Measurements from ENCODE around the gene ZFAND3.

The ZFAND3 gene

GRCh38 chr6:37952027-37952426 is 132.5 kb downstream of the ZFAND3 start:
- no peaks in the 10 kb centered on the region for H3K4me1 ChIP-seq (ENCODE audit: insufficient read depth, low read length)
- H3K4me2 ChIP-seq (ENCODE audit: insufficient read depth, low read length), result no peak overlapping the region
- H3K9me3 ChIP-seq (ENCODE audit: insufficient read depth, low read length, severe bottlenecking), result no peaks in the 10 kb centered on the region
- H3K27ac ChIP-seq (ENCODE audit: low read length), result no peak overlapping the region
- peaks cover 40% of the 10 kb centered on the region for H4K20me1 ChIP-seq (ENCODE audit: insufficient read depth, low read length)
- no peak overlapping the region for H2AFZ ChIP-seq (ENCODE audit: low read depth, low read length)
- no peak for ATAC-seq (ENCODE audit: insufficient read depth, low read depth)
- no peak overlapping the region for H3K9ac ChIP-seq (ENCODE audit: low read depth, low read length)
- peaks cover 96% of the 10 kb centered on the region for H3K79me2 ChIP-seq (ENCODE audit: insufficient read depth, low read length)
- TF ChIP-seq CTCF (IDR thresholded peaks at IDR 0.05; ENCODE audit: borderline replicate concordance, extremely low read depth, low read length, poor library complexity, severe bottlenecking) (no peak), EZH2 (IDR thresholded peaks at IDR 0.05; ENCODE audit: borderline replicate concordance, low read depth, low read length, severe bottlenecking) (no peak)
- no peak overlapping the region for H3K4me3 ChIP-seq (ENCODE audit: low read depth in 1 of 2, low read length in 2 of 2)
- H3K36me3 ChIP-seq (ENCODE audit: insufficient read depth, low read length), result no peaks in the 10 kb centered on the region
- no peak for DNase-seq
- no peaks in the 10 kb centered on the region for H3K27me3 ChIP-seq (ENCODE audit: insufficient read depth, low read length, poor library complexity)

- no peaks in the 10 kb centered on the region for H3K4me1 ChIP-seq (ENCODE audit: insufficient read depth, low read length)
- no peak for ATAC-seq (ENCODE audit: insufficient read depth, low read depth)
Measured at GRCh38 chr6:37954791-37955190, 135.3 kb downstream of the ZFAND3 start.

GRCh38 chr6:37956711-37957275 is 137.3 kb downstream of the ZFAND3 start:
- H3K27me3 ChIP-seq (ENCODE audit: insufficient read depth, low read length, poor library complexity), result no peaks in the 10 kb centered on the region
- H3K27ac ChIP-seq (ENCODE audit: low read length), result no peak overlapping the region
- ATAC-seq (ENCODE audit: insufficient read depth, low read depth) (no peak), DNase-seq (no peak)
- no peaks in the 10 kb centered on the region for H3K4me1 ChIP-seq (ENCODE audit: insufficient read depth, low read length)
- H3K9ac ChIP-seq (ENCODE audit: low read depth, low read length), result no peak overlapping the region
- H3K4me3 ChIP-seq (ENCODE audit: low read depth in 1 of 2, low read length in 2 of 2), result no peak overlapping the region
- no peak overlapping the region for H3K4me2 ChIP-seq (ENCODE audit: insufficient read depth, low read length)
- H4K20me1 ChIP-seq (ENCODE audit: insufficient read depth, low read length), result peaks cover 37% of the 10 kb centered on the region
- peaks cover 85% of the 10 kb centered on the region for H3K79me2 ChIP-seq (ENCODE audit: insufficient read depth, low read length)
- no peak for TF ChIP-seq CTCF (IDR thresholded peaks at IDR 0.05; ENCODE audit: borderline replicate concordance, extremely low read depth, low read length, poor library complexity, severe bottlenecking)
- TF ChIP-seq EZH2 (IDR thresholded peaks at IDR 0.05; ENCODE audit: borderline replicate concordance, low read depth, low read length, severe bottlenecking), result no peak
- no peaks in the 10 kb centered on the region for H3K9me3 ChIP-seq (ENCODE audit: insufficient read depth, low read length, severe bottlenecking)
- no peak overlapping the region for H2AFZ ChIP-seq (ENCODE audit: low read depth, low read length)
- no peaks in the 10 kb centered on the region for H3K36me3 ChIP-seq (ENCODE audit: insufficient read depth, low read length)

More at GRCh38 chr6:37954791-37955190, 135.3 kb downstream of the ZFAND3 start:
- Histone ChIP-seq H3K79me2 (ENCODE audit: insufficient read depth, low read length) (peaks cover 92% of the 10 kb centered on the region), H4K20me1 (ENCODE audit: insufficient read depth, low read length) (peaks cover 38% of the 10 kb centered on the region), H3K27ac (ENCODE audit: low read length) (no peak overlapping the region), H3K9me3 (ENCODE audit: insufficient read depth, low read length, severe bottlenecking) (no peaks in the 10 kb centered on the region), H3K9ac (ENCODE audit: low read depth, low read length) (no peak overlapping the region), H2AFZ (ENCODE audit: low read depth, low read length) (no peak overlapping the region), H3K4me3 (ENCODE audit: low read depth in 1 of 2, low read length in 2 of 2) (no peak overlapping the region), H3K27me3 (ENCODE audit: insufficient read depth, low read length, poor library complexity) (no peaks in the 10 kb centered on the region), H3K4me2 (ENCODE audit: insufficient read depth, low read length) (no peak overlapping the region), H3K36me3 (ENCODE audit: insufficient read depth, low read length) (no peaks in the 10 kb centered on the region)
- no peak for TF ChIP-seq CTCF (IDR thresholded peaks at IDR 0.05; ENCODE audit: borderline replicate concordance, extremely low read depth, low read length, poor library complexity, severe bottlenecking)
- TF ChIP-seq EZH2 (IDR thresholded peaks at IDR 0.05; ENCODE audit: borderline replicate concordance, low read depth, low read length, severe bottlenecking), result no peak
- no peak for DNase-seq
